ENCODE measurements around the gene TAC3.

DNA sequence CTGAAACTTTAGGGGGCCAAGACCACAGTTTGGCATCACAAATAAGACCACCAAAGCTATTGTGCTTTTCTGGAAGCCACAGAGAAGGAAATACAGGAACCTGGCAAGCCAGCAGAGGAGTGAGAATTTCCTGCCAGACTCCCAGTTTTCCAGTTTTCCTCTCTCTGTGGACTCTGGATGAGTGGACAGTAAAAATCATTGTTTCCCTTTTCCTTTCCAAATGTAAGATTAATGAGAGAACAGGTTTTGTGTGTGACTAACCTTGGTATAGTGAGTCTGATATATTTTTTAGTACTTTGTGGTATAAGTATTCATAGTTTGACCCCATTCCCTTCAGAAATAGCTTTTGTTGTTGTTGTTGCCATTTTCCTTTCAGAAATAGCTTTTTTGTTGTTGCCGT lies 2.6 kb upstream of the TAC3 start:
- TF ChIP-seq, protein P1, sequence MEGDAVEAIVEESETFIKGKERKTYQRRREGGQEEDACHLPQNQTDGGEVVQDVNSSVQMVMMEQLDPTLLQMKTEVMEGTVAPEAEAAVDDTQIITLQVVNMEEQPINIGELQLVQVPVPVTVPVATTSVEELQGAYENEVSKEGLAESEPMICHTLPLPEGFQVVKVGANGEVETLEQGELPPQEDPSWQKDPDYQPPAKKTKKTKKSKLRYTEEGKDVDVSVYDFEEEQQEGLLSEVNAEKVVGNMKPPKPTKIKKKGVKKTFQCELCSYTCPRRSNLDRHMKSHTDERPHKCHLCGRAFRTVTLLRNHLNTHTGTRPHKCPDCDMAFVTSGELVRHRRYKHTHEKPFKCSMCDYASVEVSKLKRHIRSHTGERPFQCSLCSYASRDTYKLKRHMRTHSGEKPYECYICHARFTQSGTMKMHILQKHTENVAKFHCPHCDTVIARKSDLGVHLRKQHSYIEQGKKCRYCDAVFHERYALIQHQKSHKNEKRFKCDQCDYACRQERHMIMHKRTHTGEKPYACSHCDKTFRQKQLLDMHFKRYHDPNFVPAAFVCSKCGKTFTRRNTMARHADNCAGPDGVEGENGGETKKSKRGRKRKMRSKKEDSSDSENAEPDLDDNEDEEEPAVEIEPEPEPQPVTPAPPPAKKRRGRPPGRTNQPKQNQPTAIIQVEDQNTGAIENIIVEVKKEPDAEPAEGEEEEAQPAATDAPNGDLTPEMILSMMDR (IDR thresholded peaks at IDR 0.05; ENCODE audit: insufficient read depth, low read length, poor library complexity, severe bottlenecking): no peak
- TF ChIP-seq EZH2phosphoT487 (conservative IDR thresholded peaks at IDR 0.05; ENCODE audit: low read length): no peak
